PFSK-1 (cell line): ENCODE data around the gene PTPN9.

Source experiments
- FOXP2 ChIP-seq: optimal IDR thresholded peaks from 2 replicates; pipeline ENCODE3; 2011; ENCODE audit warnings: borderline replicate concordance, control low read depth, inconsistent platforms; ENCODE audit not compliant: insufficient read depth; ENCODE audit errors: extremely low read length, extremely low read depth
- POLR2AphosphoS5 ChIP-seq: IDR thresholded peaks from 2 replicates; pipeline ENCODE4 v1.6.1; 2012; ENCODE audit warnings: low read depth, mild to moderate bottlenecking, control low read depth, low read length, moderate library complexity
- REST ChIP-seq, 2 experiments: IDR thresholded peaks; 2 replicates each; pipeline versions ENCODE4 v1.6.1 to v1.8.0; 2011 to 2012; ENCODE audit warnings: low read depth in 2 of 2, low read length in 2 of 2, control low read depth in 1 of 2, inconsistent platforms in 1 of 2, mild to moderate bottlenecking in 1 of 2, moderate library complexity in 1 of 2; ENCODE audit not compliant: insufficient read depth in 1 of 2
- SIN3A ChIP-seq: IDR thresholded peaks from 2 replicates; pipeline ENCODE4 v1.6.1; 2012; ENCODE audit warnings: mild to moderate bottlenecking, low read length, moderate library complexity, borderline replicate concordance; ENCODE audit not compliant: insufficient read depth
- TAF1 ChIP-seq: IDR thresholded peaks from 2 replicates; pipeline ENCODE4 v1.6.1; 2012; ENCODE audit warnings: low read length, control low read depth, borderline replicate concordance; ENCODE audit not compliant: insufficient read depth

The PTPN9 gene

GRCh38 chr15:75531041-75531450 is 48.1 kb downstream of the PTPN9 start:
- TF ChIP-seq POLR2AphosphoS5, result no peak
- no peak for TF ChIP-seq REST (IDR thresholded peaks at IDR 0.05; ENCODE audit: insufficient read depth in 1 of 2, low read depth in 2 of 2, low read length in 2 of 2)
- TF ChIP-seq TAF1, result no peak
- TF ChIP-seq SIN3A, result no peak
- no peak for TF ChIP-seq FOXP2

- TF ChIP-seq TAF1 (no peak), POLR2AphosphoS5 (no peak), SIN3A (no peak), REST (IDR thresholded peaks at IDR 0.05; ENCODE audit: insufficient read depth in 1 of 2, low read depth in 2 of 2, low read length in 2 of 2) (no peak), FOXP2 (no peak)
Measured at GRCh38 chr15:75530169-75530568, 48.9 kb downstream of the PTPN9 start.

DNA sequence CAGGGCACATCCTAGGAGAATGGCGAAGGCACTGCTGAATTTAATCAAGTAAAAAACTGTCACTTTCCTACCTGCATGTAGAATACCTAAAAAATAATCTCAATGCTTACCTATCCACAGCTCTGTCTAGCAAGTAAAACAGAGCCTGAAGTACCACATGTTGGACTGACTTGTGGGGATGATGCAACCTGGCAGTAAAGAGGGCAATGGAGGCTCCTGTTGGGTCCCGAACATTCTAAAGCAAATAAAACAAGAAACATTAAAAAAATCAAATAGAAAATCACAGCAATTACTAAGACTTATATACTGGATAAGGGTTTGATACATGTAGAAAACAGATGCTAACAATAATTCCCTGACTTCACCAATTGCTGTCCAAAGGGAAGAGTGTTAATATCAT is 56.1 kb downstream of the PTPN9 start:
- TF ChIP-seq TAF1, result no peak
- no peak for TF ChIP-seq POLR2AphosphoS5
- TF ChIP-seq FOXP2, result no peak
- TF ChIP-seq SIN3A, result no peak
- TF ChIP-seq REST (IDR thresholded peaks at IDR 0.05; ENCODE audit: insufficient read depth in 1 of 2, low read depth in 2 of 2, low read length in 2 of 2), result no peak

- TF ChIP-seq SIN3A, result no peak
- no peak for TF ChIP-seq POLR2AphosphoS5
- TF ChIP-seq FOXP2, result no peak
- no peak for TF ChIP-seq TAF1
- no peak for TF ChIP-seq REST (IDR thresholded peaks at IDR 0.05; ENCODE audit: insufficient read depth in 1 of 2, low read depth in 2 of 2, low read length in 2 of 2)
Measured at GRCh38 chr15:75517233-75517632, 61.9 kb downstream of the PTPN9 start.
